Heart left ventricle (tissue), 13 donors: ENCODE measurements around the gene PRR32.

Experiments
- CTCF ChIP-seq, 12 donors: fragments of 200-600 bp; sonication (generic) in 4 of 12; IDR thresholded peaks; one replicate each; pipeline versions ENCODE4 v1.5.0 to v1.8.0; 2018 to 2022; ENCODE audit warnings: antibody characterized with exemption in 12 of 12, mild to moderate bottlenecking in 5 of 12
- POLR2A ChIP-seq, 2 donors: fragments of 450-650 bp; IDR thresholded peaks; one replicate each; pipeline ENCODE4 v1.6.1; 2017; ENCODE audit warnings: antibody characterized with exemption in 2 of 2, mild to moderate bottlenecking in 2 of 2, moderate library complexity in 2 of 2
- donor health status: ischemic (EF 13 %, LVEDD 7.1; RV severe dilation, severe dysfunction).
- donor health status: DM: no; HTN: yes; CAD: no.
- donor health status: DM: no; HTN: no; CAD: no.
- donor health status: ischemic (EF 25% LVEDD 6.9; RV normal size, moderate dysfunction).
- donor health status: ischemic (EF 25% LVEDD 5.7; RV mildly dilated, moderate dysfunction).
- donor health status: ischemic (EF 35%, LVEDD 5.7; RV mildly dilated, moderate dysfunction).
- donor health status: nonischemic (EF 11% LVEDD 7.7; RV severe dilation, severe dysfunction).
- donor health status: DM: yes; HTN: yes; CAD: no.
- donor health status: PGD.
- donor health status: ischemic (EF 29% LVEDD 5.4; RV normal size, mild dysfunction).
- donor health status: nonischemic (EF 23%, LVEDD 6.1; RV moderate dilation, normal function).

GRCh38 chrX:126825566-126826193 is 6.2 kb downstream of the PRR32 start:
- no peak for TF ChIP-seq POLR2A (IDR thresholded peaks at IDR 0.05)
- TF ChIP-seq CTCF (IDR thresholded peaks at IDR 0.05) = no peak
